IPS-18c (cell line): ENCODE measurements around the gene ST6GALNAC6.

ENCODE experiments used
- H3K4me3 ChIP-seq: 2 replicates; pipeline ENCODE4 v1.7.0; 2013; ENCODE audit warnings: low read depth, mild to moderate bottlenecking, low read length, moderate library complexity; ENCODE audit not compliant: insufficient read depth
- H3K9me3 ChIP-seq: one replicate; pipeline ENCODE4 v1.6.1; 2013; ENCODE audit warnings: mild to moderate bottlenecking, low read length, moderate library complexity; ENCODE audit not compliant: control insufficient read depth, insufficient read depth

Gene ST6GALNAC6

DNA sequence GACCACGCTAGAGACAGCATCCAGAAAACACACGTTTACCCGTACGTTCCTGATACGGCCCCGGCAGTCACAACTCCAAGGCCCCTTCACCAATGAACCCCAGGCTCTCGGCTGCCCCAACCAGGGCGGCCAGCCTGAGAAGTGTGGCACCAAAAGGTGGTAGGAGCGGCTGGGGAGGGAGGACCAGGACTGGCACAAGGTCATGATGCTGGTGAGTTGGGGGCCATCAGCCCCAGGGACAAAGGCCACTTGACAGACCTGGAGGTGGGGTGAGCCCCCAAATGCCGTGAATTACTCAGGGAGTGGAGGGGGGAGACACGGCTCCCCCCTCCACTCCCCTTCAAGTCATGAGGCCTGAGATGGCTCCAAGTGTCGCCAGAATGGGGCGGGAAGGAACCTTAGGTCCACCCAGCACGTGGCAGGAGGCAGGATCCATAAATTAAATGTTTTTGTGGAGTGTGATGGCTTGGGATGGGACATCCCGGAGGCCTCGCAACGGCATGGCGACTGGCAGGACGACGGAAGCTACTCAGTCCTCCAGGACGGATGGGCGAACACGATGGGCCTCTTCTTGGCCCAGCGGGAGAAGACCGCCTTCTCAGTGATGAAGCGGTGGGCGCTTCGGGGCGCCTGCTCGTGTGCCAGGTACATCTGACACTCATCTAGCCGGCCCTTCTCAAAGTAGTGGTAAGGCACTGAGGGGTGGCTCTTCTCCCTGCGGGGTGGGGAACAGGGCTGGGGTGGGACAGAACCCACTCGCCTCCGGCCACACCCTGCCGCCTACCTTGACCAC lies 8.7 kb upstream of the ST6GALNAC6 start:
- no peak overlapping the region for H3K4me3 ChIP-seq
- peaks cover 4% of the 10 kb centered on the region for H3K9me3 ChIP-seq

DNA sequence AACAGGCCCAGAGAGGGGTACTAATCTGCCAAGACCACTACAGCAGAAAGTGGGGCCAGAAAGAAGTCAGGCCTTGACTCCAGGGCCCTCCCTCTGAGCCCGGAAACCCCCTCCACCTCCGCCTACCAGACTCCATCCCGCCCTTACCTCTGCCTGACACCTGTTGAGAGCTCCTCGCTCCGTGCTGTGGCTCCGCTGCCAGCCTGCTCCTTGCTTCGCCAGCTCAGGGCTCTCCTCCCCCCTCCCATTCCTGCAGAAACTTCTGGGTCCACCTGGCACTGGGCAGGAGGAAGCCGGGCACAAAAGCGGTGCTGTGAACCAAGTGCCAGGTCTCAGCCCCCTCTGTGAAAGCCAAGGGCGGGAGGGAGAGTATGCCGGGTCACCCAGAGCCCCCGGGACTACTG lies 6.4 kb upstream of the ST6GALNAC6 start:
- no peak overlapping the region for H3K4me3 ChIP-seq
- peaks cover 4% of the 10 kb centered on the region for H3K9me3 ChIP-seq

DNA sequence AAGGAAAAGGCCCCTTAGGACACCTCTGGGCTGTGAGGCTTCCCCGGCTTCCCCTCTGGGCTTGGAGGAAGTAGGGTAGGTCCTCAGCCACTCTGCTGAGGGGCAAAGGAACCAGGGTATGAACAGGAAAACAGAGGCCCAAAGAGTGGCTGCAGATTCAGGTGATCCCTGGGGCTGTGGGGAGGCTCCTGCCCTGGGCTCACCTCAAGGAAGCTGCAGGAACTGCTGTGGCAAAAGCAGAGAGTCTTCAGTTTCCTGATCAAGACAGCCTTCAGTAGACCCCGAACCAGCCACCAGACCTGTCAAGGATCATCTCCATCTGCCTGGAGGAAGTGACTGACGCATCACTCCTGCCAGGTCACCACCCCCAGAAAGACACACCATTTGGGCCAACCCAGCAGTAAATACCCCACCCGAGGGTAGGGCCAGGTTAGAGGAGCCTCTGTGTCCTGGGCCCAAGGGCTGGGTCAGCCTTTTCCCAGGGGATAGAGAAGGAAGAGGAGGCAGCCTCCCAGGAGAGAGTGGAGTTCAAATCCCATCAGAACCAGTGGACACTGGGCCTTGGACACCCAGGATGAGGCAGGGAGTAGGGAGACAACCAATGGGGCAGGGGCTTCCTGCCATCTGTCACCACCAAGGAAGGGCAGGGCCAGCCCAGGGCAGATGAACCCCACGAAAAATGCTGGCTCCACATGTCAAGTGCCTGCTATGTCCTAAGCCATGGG lies 5.8 kb upstream of the ST6GALNAC6 start:
- Histone ChIP-seq H3K4me3 (no peak overlapping the region), H3K9me3 (peaks cover 4% of the 10 kb centered on the region)

DNA sequence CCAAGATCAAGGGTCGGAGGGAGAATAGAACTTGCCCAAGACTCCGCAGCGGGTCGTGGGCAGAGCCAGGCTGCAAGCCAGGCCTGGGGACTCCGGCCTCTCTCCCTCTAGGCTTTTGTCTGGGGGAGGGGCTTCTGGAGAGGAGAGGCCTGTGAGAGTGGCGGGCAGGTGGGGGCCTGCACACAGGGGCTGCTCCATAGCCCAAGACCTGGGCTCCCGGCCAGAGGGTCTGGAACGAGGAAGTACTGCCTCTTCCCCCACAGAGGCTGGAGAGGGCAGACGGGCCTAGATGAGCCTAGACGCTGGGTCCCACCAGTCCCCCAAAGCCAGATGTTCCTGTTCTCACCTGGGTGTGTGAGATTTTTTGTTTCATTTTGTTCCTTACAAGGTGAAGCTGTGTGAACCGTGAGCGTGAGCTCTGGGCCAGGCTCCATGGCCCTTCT lies 5.2 kb upstream of the ST6GALNAC6 start:
- H3K9me3 ChIP-seq, result peaks cover 4% of the 10 kb centered on the region
- no peak overlapping the region for H3K4me3 ChIP-seq

DNA sequence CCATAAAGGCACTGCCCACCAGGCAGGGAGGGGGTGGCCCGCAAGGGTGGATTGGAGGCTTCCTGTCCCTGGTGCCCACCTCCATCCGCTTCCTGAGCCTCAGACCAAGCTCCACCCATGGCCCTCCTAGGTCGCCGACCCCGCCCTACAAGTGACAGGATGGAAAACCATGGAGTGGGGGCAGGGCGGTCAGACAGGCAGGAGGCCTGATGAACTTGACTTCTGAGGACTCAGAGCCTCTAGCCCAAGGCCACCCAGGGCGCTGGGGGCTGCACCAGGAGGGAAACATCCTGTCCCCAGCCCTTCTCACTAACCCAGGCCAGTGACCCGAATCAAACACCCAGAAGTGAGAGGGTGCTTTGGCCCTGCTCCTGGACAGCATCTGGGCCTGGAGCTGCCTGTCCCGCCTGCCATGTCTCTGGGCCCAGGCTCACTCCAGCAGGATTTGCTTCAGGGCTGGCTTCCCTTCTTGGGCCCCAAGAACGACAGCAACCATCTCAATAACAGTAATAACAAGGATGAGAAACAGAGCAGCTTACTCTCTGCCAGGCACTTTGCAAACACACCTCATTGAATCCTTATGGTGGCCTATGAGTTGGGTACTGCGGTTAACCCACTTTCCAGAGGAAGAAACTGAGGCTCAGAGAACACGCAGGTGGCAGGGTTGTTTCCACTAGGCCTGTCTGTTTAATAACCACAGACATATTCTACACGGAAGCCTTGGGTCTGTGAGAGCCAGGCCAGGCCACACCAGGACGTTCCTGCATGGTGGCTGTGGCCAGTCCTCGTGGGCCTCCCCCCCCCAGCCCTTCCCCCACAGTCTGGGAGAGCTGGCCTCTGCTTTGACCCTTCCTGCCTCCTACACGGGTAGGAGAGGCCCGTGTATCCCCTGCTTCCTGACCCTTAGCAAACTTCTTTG lies 4.4 kb upstream of the ST6GALNAC6 start:
- H3K4me3 ChIP-seq, result no peak overlapping the region; the same call in 1 of the 2 replicates
- peaks cover 4% of the 10 kb centered on the region for H3K9me3 ChIP-seq

DNA sequence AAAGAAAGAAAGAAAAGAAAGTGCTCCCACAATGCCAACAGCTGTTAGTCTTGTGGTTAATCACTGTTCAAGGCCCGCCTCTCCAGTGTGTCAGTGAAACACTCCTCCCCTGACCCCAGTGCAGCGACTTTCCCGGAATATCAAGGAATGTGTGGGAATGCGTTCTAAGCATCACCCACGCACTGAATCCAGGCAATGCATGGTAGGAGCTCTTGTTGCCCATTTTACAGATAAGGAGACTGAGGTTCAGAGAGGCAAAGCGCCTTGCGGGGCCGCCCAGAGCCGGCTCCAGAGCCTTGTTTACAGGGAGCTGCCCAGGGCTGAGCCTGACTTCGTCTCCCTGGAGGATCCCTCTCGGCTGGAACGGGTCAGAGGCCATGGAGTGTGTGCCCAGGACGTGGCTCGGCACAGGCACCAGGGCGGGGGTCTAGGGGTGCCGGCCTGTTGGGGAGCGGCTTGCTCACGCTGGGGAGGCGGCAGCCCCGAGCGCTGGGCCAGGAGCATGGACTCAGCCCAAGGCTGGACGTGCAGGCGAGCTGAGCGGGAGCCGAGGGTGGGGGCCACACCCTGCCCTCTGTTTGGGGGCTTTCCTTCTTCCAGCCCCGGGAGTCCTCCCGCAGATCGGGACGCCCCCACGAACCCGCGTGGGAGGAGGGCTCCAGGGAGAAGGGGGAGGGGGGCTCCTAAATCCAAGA lies 823 bp downstream of the ST6GALNAC6 start:
- Histone ChIP-seq H3K4me3 (peak overlapping the region; percentile 81), H3K9me3 (peaks cover under 1% of the 10 kb centered on the region)

DNA sequence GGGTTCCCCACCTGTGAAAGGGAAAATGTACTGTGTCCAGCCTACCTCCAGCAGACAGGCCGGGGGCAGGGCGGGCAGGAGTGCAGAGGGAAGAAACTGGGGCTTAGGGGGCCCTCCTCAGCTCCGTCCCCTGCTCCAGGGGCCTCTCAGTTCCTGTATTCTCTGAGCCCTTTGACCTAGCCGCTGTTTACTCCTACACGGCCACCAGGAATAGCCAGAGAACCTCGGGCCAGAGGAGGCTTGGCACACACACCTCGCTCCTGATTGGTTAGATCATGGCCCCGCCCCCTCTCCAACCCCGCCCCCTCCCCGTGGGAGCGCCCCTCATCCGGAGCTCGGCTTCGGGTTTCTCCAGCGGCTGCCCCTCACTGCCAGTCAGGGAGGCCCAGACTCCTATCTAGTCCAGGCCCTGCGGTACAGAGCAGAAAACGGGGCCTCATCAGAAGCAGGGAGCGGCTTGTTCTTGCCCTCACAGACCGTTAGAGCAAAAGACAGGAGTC lies 2.2 kb downstream of the ST6GALNAC6 start:
- no peak overlapping the region; the same call in 1 of the 2 replicates for H3K4me3 ChIP-seq
- peaks cover 2% of the 10 kb centered on the region for H3K9me3 ChIP-seq

DNA sequence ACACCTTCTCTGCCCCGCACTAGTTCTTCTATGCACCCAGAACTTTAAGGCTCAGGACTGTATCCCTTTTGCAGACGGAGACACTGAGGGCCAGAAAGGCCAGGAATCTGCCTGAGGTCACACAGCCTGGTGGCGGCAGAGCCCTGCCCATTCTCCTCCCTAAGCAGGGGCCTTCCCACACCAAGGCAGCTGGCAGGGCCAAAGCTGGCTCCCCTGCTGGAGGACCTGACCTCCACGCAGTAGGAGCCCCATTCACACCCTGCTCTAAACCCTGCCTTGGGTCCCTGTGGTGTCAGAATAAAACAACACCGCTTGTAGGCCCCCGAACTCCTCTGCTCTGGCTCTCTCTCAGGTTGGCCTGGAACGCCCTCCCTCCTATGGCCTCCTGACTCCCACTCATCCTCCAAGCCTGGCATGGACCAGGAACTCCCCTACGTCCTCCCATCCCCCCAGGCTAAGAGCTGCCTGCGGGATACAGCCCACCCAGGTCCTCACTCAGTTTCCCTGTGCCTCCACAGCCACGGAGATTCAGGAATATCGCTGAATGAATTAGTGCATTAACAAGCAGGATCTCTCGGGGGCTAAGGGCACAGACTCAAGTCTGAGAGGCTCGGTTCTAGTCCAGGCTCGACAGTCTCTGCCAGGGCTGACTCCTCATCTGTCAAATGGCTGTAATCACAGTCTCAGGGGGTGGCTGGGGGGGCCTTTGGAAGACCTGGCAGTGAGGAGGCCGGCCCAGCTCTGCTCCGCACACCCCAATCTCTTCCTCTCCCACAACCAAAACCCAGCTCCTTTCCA lies 2.8 kb downstream of the ST6GALNAC6 start:
- Histone ChIP-seq H3K9me3 (peaks cover 2% of the 10 kb centered on the region), H3K4me3 (no peak overlapping the region; the same call in 1 of the 2 replicates)

DNA sequence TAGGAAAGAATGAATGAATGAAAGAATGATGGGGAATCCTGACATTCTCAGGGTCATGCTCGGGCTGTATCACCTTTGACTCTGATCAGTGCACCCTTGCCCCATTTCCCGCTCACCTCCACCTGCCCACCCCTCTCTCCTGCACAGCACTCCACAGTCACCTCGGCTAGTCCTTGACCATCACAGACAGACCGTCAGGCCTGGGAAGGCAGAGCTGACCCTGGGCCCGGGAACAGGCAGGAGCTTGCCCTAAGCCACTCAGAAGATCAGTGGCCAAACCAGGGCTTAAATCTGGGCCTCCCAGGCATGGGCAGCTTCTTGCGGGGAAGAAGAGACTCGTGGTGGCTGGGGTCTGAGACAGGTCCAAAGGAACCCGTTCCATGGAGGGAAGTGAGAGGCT lies 3.6 kb downstream of the ST6GALNAC6 start:
- Histone ChIP-seq H3K4me3 (no peak overlapping the region), H3K9me3 (peaks cover 2% of the 10 kb centered on the region)

DNA sequence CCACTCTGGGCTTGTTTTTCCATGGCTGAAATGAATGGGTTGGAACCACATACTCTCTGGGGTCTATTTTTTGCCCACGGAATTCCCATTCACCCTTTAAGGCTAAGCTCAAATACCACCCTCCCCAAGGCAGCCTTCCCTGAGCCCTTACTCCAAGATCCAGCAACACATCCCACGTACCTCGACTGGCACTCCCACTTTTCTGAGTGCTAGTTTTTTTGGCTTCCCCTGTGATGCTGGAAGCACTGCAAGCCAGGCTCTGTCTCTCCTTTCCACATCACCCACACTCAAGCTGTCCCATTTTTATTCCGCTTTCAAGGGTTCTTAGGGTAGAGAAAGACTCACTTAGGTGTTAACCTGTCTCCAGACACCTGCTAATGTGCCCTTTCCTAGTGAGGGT lies 6.0 kb downstream of the ST6GALNAC6 start:
- peaks cover 2% of the 10 kb centered on the region for H3K9me3 ChIP-seq
- no peak overlapping the region for H3K4me3 ChIP-seq

DNA sequence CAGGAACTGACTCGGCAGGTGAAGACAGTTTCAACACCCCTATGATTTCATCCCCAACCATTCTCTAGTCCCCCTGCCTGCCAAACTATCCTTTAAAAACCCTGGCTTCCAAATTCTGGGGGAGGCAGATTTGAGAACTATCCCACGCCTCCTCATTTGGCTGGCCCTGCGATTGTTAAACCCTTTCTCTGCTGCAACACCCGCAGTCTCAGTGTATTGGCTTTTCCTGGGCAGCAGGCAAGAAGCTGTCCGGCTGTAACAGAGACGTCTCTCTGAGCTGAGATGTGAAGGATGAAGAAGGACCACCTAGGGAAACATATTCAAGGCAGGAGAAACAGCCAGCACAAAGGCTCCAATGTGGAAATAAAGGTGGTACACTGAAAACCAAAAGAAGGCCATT lies 6.6 kb downstream of the ST6GALNAC6 start:
- H3K4me3 ChIP-seq, result no peak overlapping the region

DNA sequence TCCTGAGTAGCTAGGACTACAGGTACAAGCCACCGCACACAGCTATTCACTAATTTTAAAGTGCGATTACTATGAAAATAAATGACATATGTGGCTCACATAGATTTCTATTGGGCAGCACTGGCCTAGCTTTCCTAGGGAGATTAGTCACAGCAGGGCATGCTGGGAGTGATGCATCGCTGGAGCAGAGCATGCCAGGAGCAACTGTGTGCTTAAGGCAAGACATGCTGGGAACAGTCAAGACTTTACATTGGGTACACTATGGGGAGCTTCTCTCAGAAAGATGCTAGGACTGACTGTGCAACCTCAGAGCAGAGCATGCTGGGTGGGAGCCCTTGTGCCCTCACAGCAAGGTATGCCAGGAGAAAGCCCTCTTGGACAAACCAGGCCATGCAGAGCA lies 9.3 kb downstream of the ST6GALNAC6 start:
- Histone ChIP-seq H3K4me3 (no peak overlapping the region), H3K9me3 (peaks cover 2% of the 10 kb centered on the region)

More for the DNA sequence above, 6.6 kb downstream of the ST6GALNAC6 start:
- peaks cover 2% of the 10 kb centered on the region for H3K9me3 ChIP-seq

DNA sequence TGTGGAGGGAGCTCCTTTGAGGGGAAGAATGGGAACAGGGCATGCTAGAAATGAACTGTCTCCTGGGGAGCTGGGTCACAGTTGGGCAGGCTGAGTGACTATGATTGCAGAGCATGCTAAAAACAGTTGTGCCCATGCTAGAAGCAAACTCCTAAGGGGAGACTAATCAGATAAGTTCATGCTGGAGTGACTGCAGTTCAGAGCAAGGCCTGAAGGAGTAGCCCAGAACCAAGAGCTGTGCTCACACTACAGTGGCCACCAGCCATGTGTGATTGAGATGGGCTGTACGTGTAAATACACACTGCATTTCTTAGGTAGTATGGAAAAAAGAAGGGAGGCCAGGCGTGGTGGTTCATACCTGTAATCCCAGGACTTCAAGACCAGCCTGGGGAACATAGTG lies 11.6 kb downstream of the ST6GALNAC6 start:
- Histone ChIP-seq H3K9me3 (no peaks in the 10 kb centered on the region), H3K4me3 (no peak overlapping the region)

DNA sequence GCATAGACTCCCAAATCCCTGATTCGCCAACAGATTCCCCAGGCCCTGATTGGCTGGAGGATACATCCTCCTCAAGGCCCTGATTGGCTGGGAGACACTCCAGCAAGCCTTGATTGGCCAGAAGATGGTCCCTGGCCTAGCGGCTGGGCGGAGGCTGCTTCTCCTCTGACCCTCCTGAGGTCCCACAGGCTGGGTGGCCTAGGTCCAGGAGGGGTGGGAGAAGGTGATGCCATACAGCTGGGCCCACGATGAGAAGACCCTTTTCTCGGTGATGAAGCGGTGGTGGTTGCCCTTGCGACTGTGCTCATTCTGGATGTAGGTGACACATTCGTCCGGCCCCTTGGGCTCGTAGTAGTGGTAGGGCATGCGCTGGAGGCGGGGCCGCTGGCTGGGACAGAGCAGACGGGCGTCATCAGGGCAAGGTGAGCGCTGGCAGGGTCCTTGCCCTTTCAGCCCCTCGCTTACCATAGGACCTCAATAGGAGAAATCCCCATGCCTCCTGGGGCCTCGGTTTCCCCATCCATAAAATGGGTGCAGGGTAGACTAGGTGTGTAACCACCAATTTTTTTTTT lies 12.9 kb downstream of the ST6GALNAC6 start:
- H3K9me3 ChIP-seq, result no peaks in the 10 kb centered on the region
- H3K4me3 ChIP-seq, result no peak overlapping the region

DNA sequence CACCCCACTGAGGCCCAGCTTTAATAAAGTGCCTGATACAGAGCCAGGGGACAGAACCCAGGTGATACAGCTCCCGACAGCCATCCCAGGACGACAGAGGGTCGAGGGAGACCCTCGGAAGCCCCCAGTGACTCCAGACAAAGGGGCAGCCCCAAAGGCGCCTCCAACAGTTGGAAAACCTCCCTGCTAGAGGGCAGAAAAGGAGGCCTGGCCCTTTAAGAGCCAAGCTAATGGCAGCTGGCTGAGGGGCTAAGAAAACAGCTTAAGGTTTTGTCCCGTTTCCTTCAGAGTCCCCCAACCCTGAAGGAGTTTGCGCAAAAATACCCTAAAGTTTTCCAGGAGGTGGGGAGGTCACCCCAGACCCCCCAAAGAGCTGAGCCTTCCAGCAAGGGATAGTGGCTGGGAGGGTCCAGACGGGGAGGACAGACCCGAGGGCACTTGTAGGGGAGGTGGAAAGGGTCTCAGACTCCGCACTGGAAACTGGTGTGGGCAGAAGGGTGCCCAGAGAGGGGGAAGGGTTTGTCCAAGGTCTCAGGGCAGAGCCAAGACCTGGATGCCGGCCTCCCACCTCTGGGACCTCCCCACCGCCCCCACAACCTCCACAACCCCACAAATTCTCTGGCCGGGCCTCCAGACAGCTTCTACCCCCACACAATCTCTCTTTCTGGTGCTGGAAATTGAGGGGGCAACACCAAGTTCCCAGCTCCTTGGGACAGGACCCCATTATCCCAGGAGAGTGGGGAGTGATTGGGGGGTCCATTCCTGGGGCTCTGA lies 13.7 kb downstream of the ST6GALNAC6 start:
- H3K4me3 ChIP-seq, result no peak overlapping the region

More for the DNA sequence above, 13.7 kb downstream of the ST6GALNAC6 start:
- no peaks in the 10 kb centered on the region for H3K9me3 ChIP-seq
